Tibial nerve (tissue), 4 donors: Measurements from ENCODE around the gene SMAD6.

Experiments
- EP300 ChIP-seq, 2 donors: sonication (generic); formaldehyde crosslinking; IDR thresholded peaks; one replicate each; pipeline ENCODE4 v1.6.1; 2017; ENCODE audit warnings: antibody characterized with exemption in 2 of 2, mild to moderate bottlenecking in 1 of 2
- TF ChIP-seq, protein P1 (sequence below), 5 experiments: fragments of 200-600 bp in 3 of 5; fragments of 450-650 bp in 2 of 5; sonication (generic) in 3 of 5; IDR thresholded peaks; one replicate each; pipeline ENCODE4 v1.5.1; 2016 to 2019; ENCODE audit warnings: antibody characterized with exemption in 5 of 5, mild to moderate bottlenecking in 3 of 5, moderate library complexity in 2 of 5

DNA sequence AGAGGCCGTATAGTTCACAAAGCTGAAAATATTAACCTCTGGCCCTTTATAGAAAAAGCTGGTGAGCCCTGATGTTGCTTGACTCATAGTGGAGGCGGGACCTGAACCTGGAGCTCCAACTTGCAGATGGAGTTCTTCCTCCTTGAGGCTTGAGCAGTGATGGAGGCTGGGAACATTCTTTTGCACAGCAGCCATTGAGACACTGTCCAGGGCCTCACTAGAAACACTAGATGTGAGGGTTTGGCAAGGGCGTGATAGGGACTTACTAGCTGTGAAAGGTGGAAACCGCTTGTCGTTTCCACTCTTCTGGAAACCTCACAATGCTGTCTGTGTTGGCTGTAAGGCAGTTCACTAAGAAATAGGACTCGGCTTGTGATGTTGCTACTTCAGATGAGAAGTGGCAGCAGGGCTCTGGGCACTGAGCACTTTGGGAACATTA is 12.5 kb downstream of the SMAD6 start:
- TF ChIP-seq, protein P1, sequence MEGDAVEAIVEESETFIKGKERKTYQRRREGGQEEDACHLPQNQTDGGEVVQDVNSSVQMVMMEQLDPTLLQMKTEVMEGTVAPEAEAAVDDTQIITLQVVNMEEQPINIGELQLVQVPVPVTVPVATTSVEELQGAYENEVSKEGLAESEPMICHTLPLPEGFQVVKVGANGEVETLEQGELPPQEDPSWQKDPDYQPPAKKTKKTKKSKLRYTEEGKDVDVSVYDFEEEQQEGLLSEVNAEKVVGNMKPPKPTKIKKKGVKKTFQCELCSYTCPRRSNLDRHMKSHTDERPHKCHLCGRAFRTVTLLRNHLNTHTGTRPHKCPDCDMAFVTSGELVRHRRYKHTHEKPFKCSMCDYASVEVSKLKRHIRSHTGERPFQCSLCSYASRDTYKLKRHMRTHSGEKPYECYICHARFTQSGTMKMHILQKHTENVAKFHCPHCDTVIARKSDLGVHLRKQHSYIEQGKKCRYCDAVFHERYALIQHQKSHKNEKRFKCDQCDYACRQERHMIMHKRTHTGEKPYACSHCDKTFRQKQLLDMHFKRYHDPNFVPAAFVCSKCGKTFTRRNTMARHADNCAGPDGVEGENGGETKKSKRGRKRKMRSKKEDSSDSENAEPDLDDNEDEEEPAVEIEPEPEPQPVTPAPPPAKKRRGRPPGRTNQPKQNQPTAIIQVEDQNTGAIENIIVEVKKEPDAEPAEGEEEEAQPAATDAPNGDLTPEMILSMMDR (IDR thresholded peaks at IDR 0.05): no peak
- TF ChIP-seq EP300 (IDR thresholded peaks at IDR 0.05): no peak
